Measurements from ENCODE around the gene TTLL6.

- TF ChIP-seq CTCF (IDR thresholded peaks at IDR 0.05; ENCODE audit: low read length) (no peak), EZH2 (IDR thresholded peaks at IDR 0.05; ENCODE audit: borderline replicate concordance, low read length) (no peak)
These were observed 88.5 kb downstream of the TTLL6 start, which contains the start of gene HOXB13 for GRCh38 chr17:48728232-48729231.
